Loucy (cell line): ENCODE data around the gene GPER1.

Experiments
- CTCF ChIP-seq: fragments of 200-600 bp; sonication (generic); conservative IDR thresholded peaks from 2 replicates; pipeline ENCODE4 v1.5.1; 2014; ENCODE audit warnings: mild to moderate bottlenecking, antibody characterized with exemption, low read length
- EZH2phosphoT487 ChIP-seq: fragments of 200-600 bp; IDR thresholded peaks from 2 replicates; pipeline ENCODE4 v1.6.1; 2018; ENCODE audit warnings: antibody characterized with exemption, mild to moderate bottlenecking, moderate library complexity, borderline replicate concordance

- TF ChIP-seq CTCF: no peak
- no peak for TF ChIP-seq EZH2phosphoT487
Observed at GRCh38 chr7:1140476-1141104, 52.7 kb downstream of the GPER1 start.
